Adrenal gland (tissue), 5 donors: ENCODE measurements around the gene VWA8.

Source experiments
- CTCF ChIP-seq, 6 experiments: fragments of 450-650 bp in 4 of 6; fragments of 200-600 bp in 2 of 6; sonication (generic) in 1 of 6; IDR thresholded peaks; 1 replicate in 5 of 6; 2 replicates in 1 of 6; pipeline versions ENCODE4 v1.5.1 to v1.8.0; 2016 to 2021; ENCODE audit warnings: antibody characterized with exemption in 6 of 6, mild to moderate bottlenecking in 2 of 6, moderate library complexity in 1 of 6
- POLR2A ChIP-seq, 2 donors: fragments of 450-650 bp; IDR thresholded peaks; one replicate each; pipeline ENCODE4 v1.6.1; 2017; ENCODE audit warnings: antibody characterized with exemption in 2 of 2, mild to moderate bottlenecking in 2 of 2, moderate library complexity in 1 of 2
- donor health status: DM: no; HTN: no; CAD: no.

GRCh38 chr13:41641429-41641828 lies 319.5 kb downstream of the VWA8 start:
- no peak for TF ChIP-seq CTCF (IDR thresholded peaks at IDR 0.05)
- TF ChIP-seq POLR2A (IDR thresholded peaks at IDR 0.05), result no peak
